DMS 273 (cell line): Measurements from ENCODE around the gene PRKG1.
"Not testable (repeated sequence)": the region's sequence is repeated elsewhere in the genome, so short reads cannot be mapped to it uniquely, and the experiment has no call there.

Experiments
- DNase-seq: peaks from one replicate; lab custom pipeline; 2025; ENCODE audit not compliant: unreplicated experiment; lab: John Stamatoyannopoulos, UW

The PRKG1 gene

DNA sequence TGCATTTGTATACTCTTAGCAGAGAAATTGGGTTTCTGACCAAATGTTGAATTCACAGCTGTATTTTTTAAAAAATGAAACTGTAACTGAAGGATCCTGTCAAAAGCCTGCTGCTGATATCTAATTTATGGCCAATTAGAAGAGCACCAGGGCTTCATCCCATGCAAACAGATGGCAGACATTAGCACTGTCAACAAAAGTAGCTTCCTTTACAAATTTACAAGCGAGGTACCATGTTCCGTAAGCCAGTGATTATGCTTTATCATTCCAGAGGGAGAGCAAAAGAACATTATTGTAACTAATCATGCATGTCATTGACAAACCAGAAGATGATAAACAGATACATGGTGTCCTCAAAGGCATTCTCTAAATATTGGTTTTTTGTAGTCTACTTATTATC, 1062.6 kb downstream of the PRKG1 start:
- no peak for DNase-seq

DNA sequence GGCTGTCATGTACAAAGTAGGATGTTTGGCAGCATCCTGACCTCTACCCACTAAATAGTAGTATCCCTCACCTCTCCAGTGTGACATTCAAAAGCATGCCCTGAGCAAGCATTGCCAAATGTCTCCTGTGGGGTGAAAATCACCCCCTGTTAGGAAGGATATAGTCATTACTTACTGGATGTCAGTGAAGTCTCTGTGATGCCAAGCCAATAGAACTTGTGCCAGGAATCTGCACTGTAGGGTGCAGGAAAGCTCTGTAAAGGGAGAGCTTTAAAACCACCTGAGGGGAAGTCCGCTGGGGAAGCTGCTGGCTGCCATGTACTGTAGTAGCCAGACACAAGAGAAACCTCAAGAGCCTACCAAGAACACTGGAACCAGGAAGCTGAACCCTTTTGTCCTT, 1069.1 kb downstream of the PRKG1 start:
- DNase-seq = no peak

DNA sequence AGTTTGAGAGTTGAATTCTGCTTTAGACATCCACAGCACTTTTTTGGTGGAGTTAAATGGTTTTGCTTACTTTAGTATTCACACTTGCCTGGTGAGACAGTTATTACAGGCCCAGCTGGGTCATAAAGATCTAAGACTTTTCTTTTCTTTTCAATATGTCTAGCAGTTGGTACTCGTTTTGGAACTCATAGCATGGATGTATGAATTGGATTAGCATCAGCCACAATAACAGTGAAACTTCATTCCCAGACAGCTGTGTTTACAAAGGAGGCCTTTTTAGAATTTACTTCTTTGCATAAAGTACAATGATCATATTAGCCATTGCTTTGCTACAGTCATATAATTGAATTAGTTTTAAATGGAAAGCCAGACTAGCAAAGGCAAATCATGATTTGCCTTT, 1071.3 kb downstream of the PRKG1 start:
- DNase-seq = peak; percentile 0

DNA sequence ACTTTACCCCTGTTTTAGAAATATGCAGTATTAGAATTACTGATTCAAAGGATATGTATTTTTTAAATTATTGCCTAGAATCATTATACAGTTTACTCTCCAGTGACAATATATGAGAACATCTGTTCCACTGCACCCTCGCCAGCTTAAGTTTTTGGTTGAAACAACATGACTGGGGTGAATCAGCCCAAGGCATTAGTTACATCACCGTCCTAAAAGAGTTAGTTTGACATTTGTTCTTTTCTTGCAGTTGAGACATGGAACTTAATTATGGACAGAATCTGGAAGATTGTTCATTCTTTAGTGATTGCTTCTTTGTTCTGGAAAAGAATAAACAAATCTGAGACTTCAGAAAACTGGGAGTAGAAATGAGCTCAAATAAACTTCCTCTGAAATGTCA, 1072.5 kb downstream of the PRKG1 start:
- peak; percentile 5 for DNase-seq

DNA sequence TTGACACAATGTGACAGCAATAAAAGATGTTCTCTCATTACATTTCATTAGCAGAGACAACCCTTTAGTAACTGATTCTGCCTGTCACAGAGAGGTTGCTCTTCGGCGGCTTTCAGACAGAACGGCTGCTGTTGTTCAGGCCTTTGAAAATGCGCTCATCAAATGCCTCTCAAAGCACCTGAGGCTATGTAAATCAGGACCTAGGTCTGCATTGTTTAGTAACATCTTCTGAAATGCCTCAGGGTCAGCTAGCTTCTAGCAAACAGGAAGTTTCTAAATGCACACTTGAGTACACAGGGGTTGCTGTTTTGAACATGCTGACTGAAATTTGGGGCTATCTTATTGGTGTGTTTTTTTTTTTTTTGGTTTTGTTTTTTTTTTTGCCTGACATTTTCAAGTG, 1096.5 kb downstream of the PRKG1 start:
- DNase-seq = no peak

DNA sequence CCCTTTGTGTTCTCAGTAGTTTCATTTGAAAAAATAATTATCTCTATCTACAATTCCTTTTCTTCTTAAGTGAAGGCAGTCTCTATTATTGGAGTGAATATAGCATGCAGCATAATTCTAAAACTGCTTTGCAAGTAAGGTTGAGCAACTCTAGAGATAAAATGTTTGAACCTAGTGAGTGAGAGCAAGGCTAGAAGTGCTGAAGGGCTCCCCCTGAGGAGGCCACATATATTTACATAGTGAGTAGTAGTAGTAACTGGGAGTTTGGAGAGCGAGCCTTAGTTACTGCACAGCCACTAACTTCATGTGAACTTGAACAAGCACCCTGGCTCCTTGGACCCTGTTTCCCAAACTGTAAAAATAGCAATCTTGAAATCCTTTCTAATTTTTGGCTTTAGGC, 1098.3 kb downstream of the PRKG1 start:
- no peak for DNase-seq

DNA sequence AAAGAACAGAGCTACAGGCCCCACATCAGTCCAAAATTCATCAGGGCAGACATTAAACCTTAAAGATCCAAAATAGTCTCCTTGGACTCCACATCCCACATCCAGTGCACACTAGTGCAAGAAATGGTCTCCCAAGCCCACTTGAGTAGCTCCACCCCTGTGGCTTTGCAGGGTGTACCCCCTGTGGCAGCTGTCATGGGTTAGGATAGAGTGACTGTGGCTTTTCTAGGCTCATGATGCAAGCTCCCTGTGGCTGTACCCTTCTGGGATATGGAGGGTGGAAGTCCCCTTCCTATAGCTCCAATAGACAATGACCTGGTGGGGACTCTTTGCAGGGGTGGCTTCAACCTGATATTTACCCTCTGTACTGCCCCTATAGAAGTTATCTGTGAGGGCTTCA, 1111.0 kb downstream of the PRKG1 start:
- no peak for DNase-seq

DNA sequence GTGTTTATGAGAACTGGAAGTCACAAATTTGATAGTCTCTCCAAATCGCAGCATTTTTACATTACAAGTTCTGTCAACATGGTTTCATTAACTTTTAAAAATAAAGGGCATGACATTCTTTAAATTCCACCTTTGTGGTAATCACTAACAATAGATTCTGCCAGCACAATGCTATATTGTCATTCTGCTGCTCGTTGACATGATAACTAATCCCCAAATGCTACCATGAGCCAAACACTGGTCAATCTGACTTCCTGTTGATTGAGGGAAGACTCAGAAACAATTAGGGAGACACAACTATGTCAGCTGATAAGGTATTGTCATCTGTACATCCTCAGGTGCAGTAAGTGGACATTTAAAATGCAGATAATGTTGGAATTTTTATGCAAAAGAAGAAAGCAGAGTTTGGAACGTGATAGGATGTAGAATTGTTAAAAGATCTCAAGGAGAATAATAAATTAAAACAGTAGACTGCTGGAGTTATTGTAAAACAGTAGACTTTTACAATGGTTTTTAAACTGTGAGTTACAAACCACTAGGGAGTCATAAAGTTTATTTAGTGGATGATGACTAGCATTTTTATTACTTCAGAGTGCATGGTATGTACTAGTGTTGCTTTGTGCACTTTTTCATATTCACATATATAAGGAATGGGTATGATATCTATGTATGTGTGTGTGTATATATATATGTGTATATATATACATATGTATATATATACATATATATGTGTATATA, 1113.4 kb downstream of the PRKG1 start:
- DNase-seq = no peak

DNA sequence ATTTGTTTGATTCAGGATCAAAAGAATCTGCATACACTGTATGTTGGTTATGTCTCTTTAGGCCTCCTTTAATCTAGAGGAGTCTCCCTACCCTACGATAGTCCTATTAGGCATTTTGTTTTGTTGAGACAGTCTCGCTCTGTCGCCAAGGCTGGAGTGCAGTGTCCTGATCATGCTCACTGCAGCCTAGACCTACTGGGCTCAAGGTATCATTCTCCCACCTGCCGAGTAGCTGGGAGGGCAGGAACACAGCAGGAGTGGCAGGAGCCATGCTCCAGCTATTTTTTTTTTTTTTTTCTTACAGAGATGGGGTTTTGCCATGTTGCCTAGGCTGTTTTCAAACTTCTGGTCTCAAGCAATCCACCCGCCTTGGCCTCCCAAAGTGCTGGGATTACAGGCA, 1116.8 kb downstream of the PRKG1 start:
- no peak for DNase-seq

DNA sequence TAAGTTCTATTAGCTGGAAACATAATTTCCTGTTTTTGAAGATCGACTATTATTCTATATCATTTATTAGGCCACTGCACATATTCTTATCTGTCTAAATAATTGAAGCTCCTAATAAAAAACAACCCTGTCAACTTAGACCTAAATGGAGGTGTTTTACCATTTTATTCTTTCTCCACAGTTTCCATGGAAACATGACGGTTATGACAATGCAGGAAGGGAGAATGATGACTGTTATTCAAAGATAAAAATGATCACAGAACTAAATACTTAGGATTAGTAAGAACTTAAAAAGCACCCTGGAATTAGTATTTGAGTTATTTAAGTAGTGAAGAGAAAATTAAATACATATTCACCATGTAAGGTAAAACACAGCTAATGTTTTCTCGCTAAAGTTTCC, 1119.9 kb downstream of the PRKG1 start:
- no peak for DNase-seq

DNA sequence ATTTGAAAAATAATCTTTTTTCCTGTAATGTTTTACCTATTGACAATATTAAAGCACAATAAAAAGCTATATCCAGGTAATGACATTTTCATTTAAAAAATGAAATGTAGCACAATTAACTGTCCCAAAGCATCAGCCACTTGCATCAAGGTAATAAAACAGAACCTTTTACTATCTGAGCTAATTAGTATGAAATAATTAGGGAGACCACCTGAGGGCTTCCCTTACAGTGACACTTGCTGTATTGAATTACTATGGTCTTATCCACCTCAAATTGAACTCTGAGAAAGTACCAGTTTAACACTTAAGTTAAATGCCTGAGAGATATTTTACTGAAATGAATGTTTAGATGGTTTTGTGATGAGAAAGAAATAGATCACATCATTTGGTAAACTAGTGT, 1120.4 kb downstream of the PRKG1 start:
- DNase-seq = no peak

DNA sequence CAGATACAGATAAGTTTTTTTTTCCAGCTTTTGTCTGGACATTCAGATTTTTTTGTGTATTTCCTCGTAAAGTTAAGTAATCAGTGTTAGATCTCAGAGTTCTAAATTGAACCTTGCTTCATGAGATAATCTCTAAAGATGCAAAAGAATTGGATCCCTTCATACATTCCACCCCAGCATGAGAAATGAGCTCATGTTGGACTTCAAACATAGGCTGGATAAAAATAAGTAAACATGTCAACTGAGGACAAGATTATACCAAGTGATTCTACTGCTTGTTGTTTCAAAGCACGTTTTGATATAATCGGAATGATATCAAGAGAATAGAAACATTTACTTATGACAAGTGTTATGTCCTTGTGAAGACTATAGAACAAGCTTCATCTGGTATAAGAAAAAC, 1122.8 kb downstream of the PRKG1 start:
- DNase-seq = no peak

DNA sequence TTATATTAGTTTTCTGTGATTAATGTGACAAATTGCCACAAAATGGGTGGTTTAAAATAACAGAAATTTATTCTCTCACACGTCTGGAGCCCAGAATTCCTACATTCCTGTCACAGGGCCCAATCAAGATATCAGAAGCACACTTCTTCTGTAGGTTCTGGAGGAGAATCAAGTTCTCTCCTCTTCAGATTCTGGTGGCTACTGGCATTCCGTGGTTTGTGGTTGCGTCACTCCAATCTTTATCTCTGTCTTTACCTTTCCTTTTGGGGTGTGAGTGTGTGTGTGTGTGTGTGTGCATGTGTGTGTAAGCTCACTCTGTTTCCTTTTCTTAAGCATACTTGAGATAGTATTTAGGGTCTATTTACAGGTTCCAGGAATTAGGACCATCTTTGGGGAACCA, 1124.3 kb downstream of the PRKG1 start:
- no peak for DNase-seq

DNA sequence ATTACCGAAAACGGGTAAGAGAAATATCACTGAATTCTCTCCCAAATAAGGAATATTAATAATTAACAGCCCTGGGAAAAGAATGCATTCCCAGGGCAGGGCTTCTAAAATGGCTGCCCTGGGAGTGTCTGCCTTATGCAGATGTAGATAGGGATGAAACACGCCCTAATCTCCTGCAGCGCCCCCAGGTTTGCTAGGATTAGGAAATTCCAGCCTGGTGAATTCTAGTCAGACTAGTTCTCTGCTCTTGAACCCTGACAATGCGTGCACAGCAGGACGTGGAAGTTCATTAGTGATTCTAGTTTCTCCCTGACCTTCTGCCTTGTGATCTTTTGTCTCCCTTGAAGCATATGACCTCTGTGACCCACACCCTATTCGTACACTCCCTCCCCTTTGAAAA, 1130.6 kb downstream of the PRKG1 start:
- not testable (repeated sequence) for DNase-seq

DNA sequence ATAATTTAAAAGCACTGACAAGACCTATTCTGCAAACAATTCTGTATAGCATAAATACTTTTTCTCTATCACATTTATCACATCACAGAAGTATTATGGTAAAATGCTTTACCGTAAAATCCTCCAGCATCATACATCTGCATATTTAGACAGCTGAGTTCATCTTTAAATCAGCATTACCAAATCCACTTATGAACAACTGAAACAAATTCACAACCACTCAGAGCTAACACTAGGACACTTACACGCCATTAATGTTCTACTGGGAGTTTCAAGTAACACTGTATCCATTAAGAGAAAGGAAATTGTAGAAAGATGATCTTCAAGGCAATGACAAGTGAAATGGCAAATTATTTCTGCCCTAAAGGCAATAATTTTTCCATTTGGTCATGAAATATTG, 1134.1 kb downstream of the PRKG1 start:
- DNase-seq = no peak

DNA sequence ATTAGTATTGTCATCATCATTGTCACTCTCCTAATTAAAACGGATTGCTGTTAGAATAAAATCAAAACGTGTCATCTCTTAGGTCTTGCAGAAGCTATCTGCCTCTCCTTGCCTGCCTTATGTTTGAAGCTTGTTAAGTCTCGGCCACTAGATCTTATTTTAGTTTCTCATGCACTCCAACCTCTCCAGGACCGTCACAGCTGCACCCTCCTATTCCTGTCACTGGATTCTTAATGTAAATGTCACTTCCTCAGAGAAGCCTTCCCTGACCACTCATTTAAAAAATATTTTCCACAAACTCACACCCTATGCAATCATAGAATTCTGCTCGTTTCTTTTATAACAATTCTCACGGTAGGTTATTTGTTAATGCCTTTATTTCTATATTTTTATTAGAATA, 1135.9 kb downstream of the PRKG1 start:
- DNase-seq = no peak

DNA sequence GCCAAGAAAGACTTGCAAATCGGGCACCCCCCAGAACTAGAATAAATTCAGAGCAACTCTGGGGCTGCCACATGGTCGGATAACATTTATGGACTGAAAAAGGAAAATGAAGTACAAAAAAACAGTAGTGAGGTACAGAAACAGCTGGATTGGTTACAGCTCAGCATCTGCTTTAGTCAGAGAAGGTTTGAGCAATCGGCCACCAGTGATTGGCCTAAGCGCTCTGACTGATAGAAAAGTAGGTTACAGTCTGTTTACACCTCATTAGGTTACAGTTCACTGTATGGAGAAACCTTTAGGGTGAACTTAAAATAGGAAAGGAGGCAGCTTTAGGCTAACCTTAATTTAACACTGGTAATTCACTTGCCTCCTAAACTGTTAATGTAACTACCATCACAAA, 1137.8 kb downstream of the PRKG1 start:
- no peak for DNase-seq

DNA sequence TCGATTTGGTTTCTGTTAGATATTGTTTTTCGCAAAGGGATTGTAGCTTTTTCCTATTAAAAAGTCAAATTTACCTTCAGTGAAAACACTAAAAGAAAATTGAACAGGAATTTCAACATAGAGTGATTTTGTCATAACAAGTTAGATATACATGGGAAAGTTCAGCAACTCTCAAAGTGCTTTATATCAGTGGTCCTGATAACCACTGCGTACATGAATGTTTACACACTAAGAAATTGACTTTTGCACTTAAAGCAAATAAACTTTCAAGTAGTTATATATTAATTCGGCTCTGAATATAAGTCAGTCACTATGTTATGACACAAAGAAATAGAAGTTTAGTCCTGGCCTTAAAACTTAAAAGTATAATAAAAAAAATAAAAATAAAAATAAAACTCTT, 1138.5 kb downstream of the PRKG1 start:
- DNase-seq = no peak

DNA sequence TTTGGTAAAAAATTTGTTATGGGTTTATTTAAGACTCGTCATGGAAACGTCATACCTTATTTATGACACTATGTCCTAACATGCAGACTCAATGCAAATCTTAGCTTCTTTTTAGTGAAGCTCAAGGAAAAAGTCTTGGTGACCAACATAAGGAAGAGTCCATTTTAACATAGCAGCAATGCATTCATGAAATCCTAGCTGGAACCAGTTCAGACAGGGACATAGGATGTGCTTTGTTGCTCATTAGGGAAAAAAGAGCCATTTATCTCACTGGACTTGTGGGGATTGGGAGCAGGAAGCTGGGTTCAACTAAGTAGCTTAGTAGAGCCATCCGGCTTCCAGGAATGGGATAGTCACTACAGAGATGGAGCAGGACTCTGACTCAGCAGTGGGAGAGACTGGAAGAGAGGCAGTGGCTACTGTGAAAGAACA, 1139.0 kb downstream of the PRKG1 start:
- DNase-seq = no peak

DNA sequence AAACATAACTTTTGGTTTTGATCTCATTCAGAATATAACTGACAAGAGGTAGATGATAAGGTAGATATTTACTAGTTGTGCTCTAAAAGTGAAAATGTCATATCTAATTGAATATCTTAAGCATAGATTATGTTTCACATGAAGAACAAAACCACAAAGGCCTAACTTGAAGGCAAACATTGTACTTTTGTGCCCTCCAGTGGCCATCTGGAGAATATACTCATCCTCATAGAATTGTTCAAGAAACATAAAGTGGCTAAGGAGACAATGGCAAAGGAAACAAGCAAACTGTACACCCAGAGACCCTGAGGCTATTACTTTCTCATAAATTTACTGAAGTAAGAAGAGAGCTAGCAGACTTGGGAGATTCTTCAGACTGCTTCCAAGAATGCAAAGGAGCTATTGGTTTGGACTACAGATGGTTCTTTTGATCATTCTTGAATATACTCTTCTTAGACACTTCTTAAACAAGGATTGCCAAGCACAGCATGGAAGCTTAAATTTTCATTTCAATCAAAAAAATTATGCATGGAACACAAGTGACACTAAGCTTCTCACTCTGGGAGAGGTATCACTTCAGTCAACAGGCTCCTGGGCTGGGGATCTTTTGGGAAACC, 1141.6 kb downstream of the PRKG1 start:
- peak; percentile 66 for DNase-seq

DNA sequence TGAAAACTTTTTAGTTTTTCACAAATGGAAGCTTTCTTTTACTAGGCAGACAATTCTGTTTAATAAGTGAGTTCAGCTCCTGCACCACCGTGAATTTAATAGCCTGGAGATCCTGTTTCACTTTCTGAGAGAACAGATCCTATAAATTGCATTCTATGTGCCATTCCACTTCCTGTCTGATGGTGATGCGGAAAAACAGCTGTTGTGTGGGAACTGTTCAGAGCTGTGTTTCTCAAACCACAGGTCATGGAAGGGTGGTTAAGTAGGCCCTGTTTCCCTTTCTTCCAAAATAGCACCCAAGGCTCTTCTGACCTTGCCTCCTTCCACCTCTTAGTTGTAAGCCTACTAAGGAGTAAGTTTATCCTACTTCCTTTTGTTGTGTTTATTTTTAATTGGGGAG, 1142.6 kb downstream of the PRKG1 start:
- peak; percentile 20 for DNase-seq

DNA sequence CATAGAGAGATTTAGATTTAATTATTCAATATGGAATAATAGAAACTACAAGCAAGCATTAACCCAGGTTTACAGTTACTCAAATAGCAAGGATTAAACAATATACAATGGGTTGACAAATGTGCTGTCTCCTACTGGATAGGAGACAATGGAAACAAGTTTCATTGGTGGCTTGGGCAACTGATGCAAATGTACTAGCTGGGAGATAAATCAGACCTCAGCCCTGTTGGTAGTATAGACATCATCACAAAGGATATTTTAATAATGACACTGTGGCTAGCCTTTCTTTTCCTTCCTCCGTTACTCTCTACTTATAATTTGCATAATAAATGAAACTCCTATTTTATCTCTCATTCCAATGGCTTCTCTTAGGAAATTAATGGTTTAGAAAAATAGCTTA, 1143.2 kb downstream of the PRKG1 start:
- no peak for DNase-seq

DNA sequence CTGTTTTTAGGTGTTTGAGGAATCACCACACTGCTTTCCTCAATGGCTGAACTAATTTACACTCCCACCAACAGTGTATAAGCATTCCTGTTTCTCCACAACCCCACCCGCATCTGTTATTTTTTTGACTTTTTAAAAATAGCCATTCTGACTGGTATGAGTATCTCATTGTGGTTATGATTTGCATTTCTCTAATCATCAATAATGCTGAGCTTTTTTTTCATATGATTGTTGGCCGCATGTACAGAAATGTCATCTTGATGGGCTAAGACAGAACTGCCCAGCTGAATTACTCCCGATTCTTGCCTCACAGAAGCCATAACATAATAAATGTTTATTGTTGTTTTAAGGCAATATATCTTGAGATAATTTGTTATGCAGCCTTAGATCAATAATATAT, 1146.7 kb downstream of the PRKG1 start:
- DNase-seq = no peak
